Hepatic stellate cell (primary cell): ENCODE measurements around the gene GYPC.
"Not testable (repeated sequence)": the region's sequence is repeated elsewhere in the genome, so short reads cannot be mapped to it uniquely, and the experiment has no call there.

Source experiments
- DNase-seq: peaks from one replicate; pipeline ENCODE4 v3.0.0; 2011; ENCODE audit warnings: low spot score

Gene GYPC

DNA sequence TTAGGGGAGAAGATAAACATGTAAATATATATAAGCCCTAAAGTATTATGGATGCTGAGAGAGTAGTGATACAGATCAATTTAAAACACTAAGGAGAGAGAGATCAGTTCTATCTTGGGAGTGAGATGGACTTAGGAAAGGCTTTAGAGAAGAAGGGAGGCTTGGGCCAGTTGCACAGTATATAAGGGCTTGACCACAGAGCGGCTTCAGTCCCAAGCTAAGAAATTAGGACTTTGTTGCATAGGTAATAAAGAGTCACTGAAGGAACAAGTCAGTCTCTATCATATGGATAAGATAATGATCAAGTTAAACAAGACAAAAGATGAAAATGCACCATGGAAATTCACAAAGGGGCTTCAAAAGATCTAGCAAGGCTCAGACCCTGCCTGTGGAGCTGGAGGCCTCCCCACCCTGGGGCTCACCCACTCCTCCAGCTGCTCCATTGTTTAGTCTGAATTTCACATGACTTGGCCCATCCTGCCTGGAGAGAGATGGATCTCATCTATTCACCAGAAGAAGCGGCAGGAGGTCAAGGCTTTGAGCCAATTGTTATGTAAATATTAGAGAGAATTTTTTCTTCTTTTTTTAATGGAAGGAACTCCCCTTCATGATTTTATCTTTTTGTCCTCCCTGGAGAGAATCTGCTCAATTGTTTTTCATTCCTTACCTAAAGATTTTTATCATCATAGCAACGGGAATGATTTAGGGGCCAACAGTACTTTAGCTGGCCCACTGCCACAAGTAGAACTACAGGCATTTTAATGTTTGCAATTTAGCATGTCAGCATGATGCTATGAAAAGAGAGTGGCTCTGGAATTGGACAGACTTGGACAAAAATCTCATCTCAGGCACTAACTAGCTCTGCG, 44.0 kb downstream of the GYPC start:
- DNase-seq, result no peak

GRCh38 chr2:126700677-126701076, 44.7 kb downstream of the GYPC start:
- no peak for DNase-seq

- DNase-seq, result no peak
Measured at GRCh38 chr2:126703311-126703710, 47.4 kb downstream of the GYPC start.

GRCh38 chr2:126704434-126705160, 48.6 kb downstream of the GYPC start:
- DNase-seq, result no peak

DNA sequence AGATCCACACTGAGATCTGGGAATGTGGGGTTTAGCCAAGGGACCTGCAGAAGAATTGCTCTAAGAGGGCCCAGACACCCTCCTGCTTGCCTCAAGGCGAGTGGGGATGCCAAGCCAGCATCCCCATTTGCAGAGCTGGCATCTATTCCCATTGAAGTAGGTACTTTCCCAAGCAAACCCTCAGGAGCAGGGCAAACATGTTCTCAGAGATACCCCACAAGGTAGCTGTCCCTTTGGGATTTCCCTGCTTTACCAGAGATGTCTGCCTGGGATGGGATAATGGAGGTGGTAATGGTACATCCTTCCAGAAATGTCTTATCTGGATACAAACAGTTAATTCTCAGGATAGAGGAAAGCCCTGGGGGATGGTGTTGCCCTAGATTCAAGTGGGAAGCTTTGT, 51.2 kb downstream of the GYPC start:
- no peak for DNase-seq

GRCh38 chr2:126707941-126708340, 52.0 kb downstream of the GYPC start:
- DNase-seq, result no peak

- DNase-seq, result no peak
Measured at GRCh38 chr2:126714191-126714965, 58.4 kb downstream of the GYPC start.

DNA sequence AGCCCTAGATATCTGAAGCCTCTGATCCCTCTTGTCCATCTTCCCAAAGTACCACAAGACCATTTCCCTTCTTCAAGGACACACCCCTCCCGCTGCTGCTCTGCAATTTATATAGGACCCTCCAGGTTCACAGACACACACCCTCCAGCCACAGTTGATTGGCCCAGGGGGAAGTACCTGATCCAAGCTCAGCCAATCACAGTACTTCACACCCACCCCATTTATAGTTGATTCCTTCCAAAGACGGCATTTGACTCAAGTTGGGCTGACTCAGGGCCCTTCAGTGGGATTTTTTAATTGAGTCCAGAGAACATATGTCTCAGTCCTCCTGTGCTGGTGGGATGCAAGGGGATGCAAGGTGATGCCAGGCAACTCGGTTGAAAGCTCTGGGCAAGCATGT, 59.2 kb downstream of the GYPC start:
- no peak for DNase-seq

DNA sequence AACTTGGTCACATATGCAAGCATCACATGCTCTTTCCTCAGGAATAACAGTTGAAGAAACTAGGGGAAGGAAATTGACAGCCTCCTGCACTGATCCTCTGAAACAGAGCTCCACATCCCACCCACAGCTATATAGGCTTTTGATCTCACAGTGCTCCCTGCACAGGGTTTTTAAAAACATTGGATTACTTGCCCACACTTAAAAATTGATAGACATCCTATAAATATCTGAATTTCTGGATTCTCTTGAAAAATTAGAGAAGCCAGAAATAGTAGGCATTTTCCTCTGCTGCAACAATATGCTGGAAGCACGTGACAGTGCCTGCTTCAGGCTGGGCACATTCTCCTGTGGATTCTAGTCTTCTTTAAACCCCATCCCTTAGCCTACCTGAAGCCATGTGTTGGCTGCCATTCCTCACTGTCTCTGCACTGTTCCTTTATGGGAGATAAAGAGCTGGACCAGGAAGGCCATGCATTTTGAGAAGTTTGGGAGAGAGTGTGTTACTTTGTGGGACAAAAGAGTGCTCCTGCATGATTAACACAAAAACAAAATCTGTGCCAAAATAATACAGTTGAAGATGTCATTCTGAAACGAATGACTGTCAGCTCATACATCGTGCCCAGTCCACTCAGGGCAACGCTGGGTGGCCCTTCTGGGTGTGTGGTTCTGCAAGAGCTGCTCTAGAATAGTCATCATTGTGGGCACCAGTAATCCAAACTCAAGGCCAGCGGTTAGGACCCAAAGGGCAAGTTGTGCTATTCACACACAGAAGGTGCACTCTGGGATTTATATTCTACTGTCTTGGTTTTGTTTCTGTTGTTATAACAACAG, 59.8 kb downstream of the GYPC start:
- DNase-seq, result no peak

DNA sequence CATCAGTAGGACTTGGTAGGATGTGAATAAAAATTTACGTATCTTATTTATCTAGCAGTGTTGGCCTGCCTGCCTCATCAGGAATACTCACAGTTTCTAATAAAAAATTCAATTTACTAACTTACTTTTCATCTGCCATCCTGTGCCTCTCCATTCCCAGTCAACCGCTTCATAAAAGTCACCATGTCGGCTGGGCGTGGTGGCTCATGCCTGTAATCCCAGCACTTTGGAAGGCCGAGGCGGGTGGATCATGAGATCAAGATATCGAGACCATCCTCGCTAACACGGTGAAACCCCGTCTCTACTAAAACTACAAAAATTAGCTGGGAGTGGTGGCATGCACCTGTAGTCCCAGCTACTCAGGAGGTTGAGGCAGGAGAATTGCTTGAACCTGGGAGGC, 61.3 kb downstream of the GYPC start:
- not testable (repeated sequence) for DNase-seq

GRCh38 chr2:126717928-126718327, 62.0 kb downstream of the GYPC start:
- DNase-seq, result no peak

- DNase-seq, result no peak
Measured at GRCh38 chr2:126719191-126719832, 63.4 kb downstream of the GYPC start.

GRCh38 chr2:126719833-126720351, 63.9 kb downstream of the GYPC start:
- no peak for DNase-seq

DNA sequence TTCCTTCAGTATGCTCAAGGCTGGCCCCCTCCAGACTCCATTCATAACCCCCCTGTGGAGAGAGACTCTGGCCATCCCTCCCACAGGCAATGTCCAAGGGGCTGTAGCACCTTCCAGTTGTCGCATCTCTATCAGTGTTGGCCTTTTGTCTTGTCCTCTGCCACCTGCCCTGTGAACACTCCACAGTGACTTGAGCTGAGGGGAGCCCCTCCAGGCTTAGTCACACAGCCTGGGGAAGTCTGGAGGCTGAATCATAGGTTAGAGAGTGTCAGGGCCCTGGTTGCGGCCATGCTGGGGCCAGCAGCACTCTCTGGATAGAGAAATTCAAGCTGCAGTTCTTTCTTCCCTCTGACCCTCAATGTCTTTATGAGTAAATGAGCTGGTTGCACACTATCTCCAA, 64.7 kb downstream of the GYPC start:
- no peak for DNase-seq

DNA sequence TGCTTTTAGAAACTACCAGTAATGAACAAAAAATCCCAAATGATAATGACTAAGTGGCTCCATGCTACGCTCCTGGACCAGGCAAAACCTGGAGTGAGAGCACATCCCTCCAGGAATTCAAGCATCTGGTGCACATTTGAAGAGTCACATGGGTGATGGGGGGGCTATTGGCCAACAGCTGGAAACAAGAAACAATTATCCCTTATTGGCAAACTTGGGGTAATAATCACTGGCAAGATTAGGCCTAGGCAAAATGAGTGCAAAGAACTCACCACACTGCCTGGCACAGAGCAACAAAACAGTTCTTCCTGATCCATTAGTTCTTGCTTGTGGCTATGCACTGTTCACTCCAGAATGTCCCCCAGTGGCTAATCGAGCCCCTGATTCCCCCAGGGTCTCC, 66.1 kb downstream of the GYPC start:
- no peak for DNase-seq

- no peak for DNase-seq
Measured at GRCh38 chr2:126722546-126722945, 66.6 kb downstream of the GYPC start.

DNA sequence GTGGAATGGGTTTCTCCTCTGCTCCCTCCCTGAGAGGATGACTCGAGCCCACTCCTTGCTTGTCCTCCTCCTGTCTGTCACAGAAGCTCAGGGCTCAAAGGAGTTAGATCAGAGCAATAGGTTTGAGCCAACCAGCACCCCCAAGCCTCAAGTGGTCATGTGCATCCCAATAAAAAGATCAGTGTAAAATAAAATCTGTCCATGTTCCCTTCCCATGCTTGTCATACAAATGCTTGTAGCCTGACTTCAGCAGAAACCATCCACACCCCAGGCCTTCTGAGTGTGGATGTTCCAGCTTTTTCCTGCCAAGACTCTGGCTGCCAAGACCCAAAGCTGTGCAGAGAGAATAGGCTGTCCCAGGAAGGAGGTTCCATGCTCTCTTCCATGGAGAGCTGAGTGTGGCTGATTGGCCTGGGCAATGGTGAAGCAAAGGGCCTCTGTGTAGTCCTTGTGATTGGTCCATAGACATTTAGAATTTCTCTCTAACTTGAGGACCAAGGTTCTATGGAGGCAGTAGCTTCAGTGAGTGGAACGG, 67.4 kb downstream of the GYPC start:
- no peak for DNase-seq

DNA sequence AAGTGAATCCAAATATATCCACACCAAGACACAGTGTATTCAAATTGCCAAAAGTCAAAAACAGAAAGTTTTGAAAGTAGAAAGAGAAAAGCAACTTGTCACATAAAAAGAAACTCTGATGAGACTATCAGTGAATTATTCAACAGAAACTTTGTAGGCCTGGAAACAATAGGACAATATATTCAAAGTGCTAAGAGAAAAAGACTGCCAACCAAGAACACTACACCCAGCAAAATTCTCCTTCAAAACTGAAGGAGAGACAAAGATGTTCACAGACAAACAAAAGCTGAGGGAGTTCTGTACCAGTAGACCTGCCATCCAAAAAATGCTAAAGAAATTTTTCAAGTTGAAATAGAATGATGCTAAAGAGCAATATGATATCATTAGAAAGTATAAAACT, 69.6 kb downstream of the GYPC start:
- no peak for DNase-seq

DNA sequence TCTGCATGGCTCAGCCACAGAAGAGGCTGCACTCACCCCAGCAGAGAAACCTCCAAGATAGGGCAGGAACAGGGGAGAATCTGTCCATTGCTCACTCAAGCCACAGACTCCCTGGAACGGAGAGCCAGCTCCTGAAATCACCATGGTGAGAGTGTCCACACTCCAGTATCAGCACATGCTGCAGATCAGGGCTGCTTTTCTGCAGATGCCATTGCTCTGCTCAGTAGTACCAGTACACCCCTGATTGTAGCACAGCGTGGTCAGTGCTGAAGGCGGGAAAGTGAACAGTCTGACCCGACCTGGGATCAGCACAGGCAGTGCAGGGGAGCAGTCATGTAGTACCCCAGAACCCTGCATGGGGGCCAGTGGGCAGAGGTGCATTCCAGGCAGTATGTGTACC, 73.9 kb downstream of the GYPC start:
- DNase-seq, result no peak

- no peak for DNase-seq
Measured at GRCh38 chr2:126730655-126731054, 74.7 kb downstream of the GYPC start.

GRCh38 chr2:126731353-126731752, 75.4 kb downstream of the GYPC start:
- DNase-seq, result no peak
